Peyer's patch (tissue), 4 donors: ENCODE results near the gene SYK. TPM values are rescaled to one million over a fixed set of nuclear protein-coding genes. Genes with fewer than 3 reads are reported as not detected.

Source experiments
- DNase-seq, 3 donors: peaks; one replicate each; pipeline ENCODE4 v3.0.0-alpha.2; 2017 to 2019
- H3K27ac ChIP-seq, 4 donors: fragments of 200-600 bp; sonication (generic); one replicate each; pipeline ENCODE4 v1.5.1; 2016 to 2019
- H3K27me3 ChIP-seq, 2 donors: fragments of 200-600 bp; sonication (generic); one replicate each; pipeline ENCODE4 v1.5.1; 2019
- H3K36me3 ChIP-seq, 3 donors: fragments of 200-600 bp; sonication (generic); one replicate each; pipeline ENCODE4 v1.5.1; 2016 to 2019
- H3K4me1 ChIP-seq, 4 donors: fragments of 200-600 bp; sonication (generic); one replicate each; pipeline ENCODE4 v1.5.1; 2016 to 2019
- H3K4me3 ChIP-seq, 4 donors: fragments of 200-600 bp; sonication (generic); 1 replicate in 3 of 4; 2 replicates in 1 of 4; pipeline ENCODE4 v1.5.1; 2016 to 2019; ENCODE audit warnings: mild to moderate bottlenecking in 1 of 4
- H3K9me3 ChIP-seq, 4 donors: fragments of 200-600 bp; sonication (generic); one replicate each; pipeline ENCODE4 v1.5.1; 2016 to 2019; ENCODE audit warnings: mild to moderate bottlenecking in 1 of 4
- CTCF ChIP-seq, 6 experiments: fragments of 450-650 bp in 4 of 6; fragments of 200-600 bp in 2 of 6; sonication (generic) in 1 of 6; IDR thresholded peaks; one replicate each; pipeline ENCODE4 v1.5.1; 2017 to 2019; ENCODE audit warnings: antibody characterized with exemption in 6 of 6, mild to moderate bottlenecking in 3 of 6, moderate library complexity in 1 of 6
- POLR2A ChIP-seq, 2 donors: fragments of 450-650 bp; IDR thresholded peaks; one replicate each; pipeline ENCODE4 v1.5.1; 2017; ENCODE audit warnings: antibody characterized with exemption in 2 of 2, mild to moderate bottlenecking in 2 of 2, moderate library complexity in 2 of 2
- total RNA-seq, 4 donors: library from RNA; depleted of rRNA; stranded (reverse); fragments of >200 nt; gene quantifications; one replicate each; pipeline ENCODE4 v1.1.0, GENCODE V29; 2016

SYK gene
- total RNA-seq, 4 donors from 2014 or later, result 48.7 to 81.7 (median 60.0) TPM

- H3K27me3 ChIP-seq, result peaks cover 0 to 7% of the 10 kb centered on the region in 2 donors
- DNase-seq, result no peak
- H3K27ac ChIP-seq, result no peak overlapping the region
- H3K4me1 ChIP-seq, result peaks cover 0 to 8% (median 3%) of the 10 kb centered on the region in 4 donors
- no peaks in the 10 kb centered on the region for H3K36me3 ChIP-seq
- H3K4me3 ChIP-seq, result no peak overlapping the region
- no peaks in the 10 kb centered on the region for H3K9me3 ChIP-seq
- TF ChIP-seq POLR2A (IDR thresholded peaks at IDR 0.05) (no peak), CTCF (IDR thresholded peaks at IDR 0.05) (no peak)
These were observed 2.3 kb upstream of the SYK start for GRCh38 chr9:90799271-90799852.

- H3K4me3 ChIP-seq, result peak overlapping the region; percentile 54 to 78 (median 65)
- TF ChIP-seq CTCF (IDR thresholded peaks at IDR 0.05), result no peak
- no peak for TF ChIP-seq POLR2A (IDR thresholded peaks at IDR 0.05)
- H3K9me3 ChIP-seq, result no peaks in the 10 kb centered on the region
- H3K27me3 ChIP-seq, result peaks cover 0 to 7% of the 10 kb centered on the region in 2 donors
- peak overlapping the region; percentile 81 to 93 (median 90) for H3K27ac ChIP-seq
- peak in 1 of 3 donors; percentile 55 for DNase-seq
- H3K36me3 ChIP-seq, result no peaks in the 10 kb centered on the region
- peaks cover 0 to 10% (median 4%) of the 10 kb centered on the region in 4 donors for H3K4me1 ChIP-seq
These were observed 329 bp downstream of the SYK start for GRCh38 chr9:90801973-90802322.

GRCh38 chr9:90802386-90802985 lies 867 bp downstream of the SYK start:
- H3K27me3 ChIP-seq, result peaks cover 0 to 7% of the 10 kb centered on the region in 2 donors
- no peak for DNase-seq
- H3K4me3 ChIP-seq, result peak overlapping the region; percentile 54 to 78 (median 65)
- H3K27ac ChIP-seq, result peak overlapping the region; percentile 81 to 93 (median 90)
- TF ChIP-seq POLR2A (IDR thresholded peaks at IDR 0.05) (no peak), CTCF (IDR thresholded peaks at IDR 0.05) (no peak)
- no peaks in the 10 kb centered on the region for H3K9me3 ChIP-seq
- no peaks in the 10 kb centered on the region for H3K36me3 ChIP-seq
- peaks cover 0 to 10% (median 4%) of the 10 kb centered on the region in 4 donors for H3K4me1 ChIP-seq

- Histone ChIP-seq H3K4me1 (peaks cover 0 to 16% (median 6%) of the 10 kb centered on the region in 4 donors), H3K27ac (peak overlapping the region in 2 of 4 donors; percentile 89 to 93), H3K9me3 (no peaks in the 10 kb centered on the region), H3K36me3 (no peaks in the 10 kb centered on the region), H3K4me3 (peak overlapping the region in 3 of 4 donors; percentile 4 to 15 (median 12)), H3K27me3 (peaks cover 0 to 7% of the 10 kb centered on the region in 2 donors)
- TF ChIP-seq CTCF (IDR thresholded peaks at IDR 0.05) (no peak), POLR2A (IDR thresholded peaks at IDR 0.05) (no peak)
- no peak for DNase-seq
These were observed 2.4 kb downstream of the SYK start for GRCh38 chr9:90803860-90804593.

GRCh38 chr9:90805006-90805996 lies 3.7 kb downstream of the SYK start:
- H3K27ac ChIP-seq, result peak overlapping the region in 1 of 4 donors; percentile 89
- DNase-seq, result no peak
- H3K9me3 ChIP-seq, result no peaks in the 10 kb centered on the region
- H3K36me3 ChIP-seq, result no peaks in the 10 kb centered on the region
- H3K27me3 ChIP-seq, result peaks cover 0 to 7% of the 10 kb centered on the region in 2 donors
- H3K4me1 ChIP-seq, result peaks cover 0 to 16% (median 6%) of the 10 kb centered on the region in 4 donors
- H3K4me3 ChIP-seq, result no peak overlapping the region
- TF ChIP-seq POLR2A (IDR thresholded peaks at IDR 0.05), result no peak
- TF ChIP-seq CTCF (IDR thresholded peaks at IDR 0.05), result no peak
